GM19238 (cell line): ENCODE measurements around the gene MAFB.
"Not testable (repeated sequence)": the region's sequence is repeated elsewhere in the genome, so short reads cannot be mapped to it uniquely, and the experiment has no call there.

Experiments used
- DNase-seq: peaks from one replicate; pipeline ENCODE4 v3.0.0; 2011; ENCODE audit warnings: low spot score; ENCODE audit not compliant: insufficient read length

The MAFB gene

DNA sequence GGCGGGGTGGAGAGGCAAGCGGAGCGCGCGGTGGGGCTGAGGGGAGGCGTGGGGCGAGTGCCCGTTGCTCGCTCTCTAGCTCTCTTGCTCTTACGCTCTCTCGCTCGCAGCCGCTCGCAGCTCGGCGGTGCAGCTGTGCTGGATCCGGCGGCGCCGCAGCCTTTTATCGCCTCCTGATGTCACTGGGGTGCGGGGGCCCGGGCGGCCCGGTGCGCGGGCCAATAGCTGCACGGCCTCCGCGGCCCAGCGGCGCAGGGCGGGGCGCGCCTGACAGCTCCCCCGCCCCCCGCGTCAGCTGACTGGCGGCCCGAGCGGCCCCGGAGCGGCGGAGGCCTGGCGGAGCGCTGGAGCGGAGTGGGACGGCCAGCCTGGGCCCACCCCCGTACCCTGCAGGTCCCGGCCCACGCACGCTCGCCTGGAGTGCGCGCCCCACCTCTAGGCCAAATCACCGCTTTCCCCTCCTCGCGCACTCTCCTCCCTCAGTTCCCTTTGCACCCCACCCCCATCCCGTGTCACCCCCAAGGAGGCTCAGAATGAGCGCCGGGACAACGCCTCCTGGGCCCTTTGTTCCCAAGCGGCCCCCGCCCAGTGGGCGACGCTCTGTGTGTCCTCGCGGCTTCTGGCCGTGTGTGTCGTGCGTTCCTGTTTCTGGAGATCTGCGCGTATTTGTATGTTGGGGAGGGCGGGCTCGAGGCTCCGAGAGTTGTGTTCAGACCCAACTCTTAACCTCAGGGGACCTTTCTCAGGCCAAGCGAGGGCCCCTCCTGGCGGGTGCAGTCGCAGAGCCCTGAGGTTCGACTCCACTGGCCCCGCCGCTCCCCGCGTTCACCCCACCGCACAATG, at the start of gene MAFB:
Gene MAFB (minus strand): TSS at position 137 of the 843 bp plus-strand sequence. CDS start 386 bp downstream, outside the sequence.
- DNase-seq = no peak

DNA sequence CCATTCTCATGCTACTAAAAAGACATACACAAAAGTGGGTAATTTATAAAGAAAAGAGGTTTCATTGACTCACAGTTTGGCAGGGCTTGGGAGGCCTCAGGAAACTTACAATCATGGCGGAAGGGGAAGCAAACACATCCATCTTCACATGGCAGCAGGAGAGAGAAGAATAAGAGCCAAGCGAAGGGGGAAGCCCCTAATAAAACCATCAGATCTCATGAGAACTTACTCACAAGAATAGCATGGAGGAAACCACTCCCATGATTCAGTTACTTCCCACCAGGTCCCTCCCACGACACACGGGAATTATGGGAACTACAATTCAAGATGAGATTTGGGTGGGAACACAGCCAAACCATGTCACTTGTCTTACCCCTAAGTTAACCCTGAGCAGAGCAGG, 47.4 kb upstream of the MAFB start:
- DNase-seq = not testable (repeated sequence)

DNA sequence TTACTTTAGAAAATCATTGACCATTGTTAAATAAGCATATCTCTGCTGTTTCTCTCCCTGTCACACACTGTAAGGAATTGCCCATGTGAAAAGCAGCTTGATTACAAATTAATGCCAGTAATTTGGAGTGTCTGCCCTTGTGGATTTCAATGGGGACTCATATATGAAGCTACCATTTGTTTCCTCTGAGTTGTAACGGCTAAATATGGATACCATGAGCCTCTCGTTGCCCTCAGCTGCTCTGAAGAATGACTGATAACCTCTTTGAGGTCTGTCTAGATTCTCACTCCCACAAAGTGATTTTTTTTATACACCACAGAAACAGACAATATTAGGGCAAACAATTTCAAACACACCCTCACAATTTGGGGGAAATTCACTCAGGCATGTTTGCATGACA, 40.0 kb upstream of the MAFB start:
- no peak for DNase-seq

DNA sequence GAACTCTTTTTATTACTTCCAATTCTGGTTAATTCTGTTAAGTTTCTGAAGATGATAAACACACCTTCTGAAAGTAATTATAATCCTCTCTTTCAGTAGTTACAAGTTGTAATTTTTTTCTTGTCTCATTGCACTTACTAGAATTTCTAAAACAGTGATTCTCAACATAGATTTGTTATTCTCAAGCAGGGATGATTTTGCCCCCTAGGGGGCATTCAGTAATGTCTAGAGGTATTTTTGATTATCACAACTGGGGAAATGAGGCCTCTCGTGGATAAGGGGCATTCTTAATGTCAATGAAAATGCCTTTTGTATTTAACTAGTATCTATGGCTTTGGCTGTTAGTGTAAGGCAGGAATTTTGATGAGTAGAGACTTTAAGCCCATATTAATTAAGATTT, 39.4 kb upstream of the MAFB start:
- no peak for DNase-seq

DNA sequence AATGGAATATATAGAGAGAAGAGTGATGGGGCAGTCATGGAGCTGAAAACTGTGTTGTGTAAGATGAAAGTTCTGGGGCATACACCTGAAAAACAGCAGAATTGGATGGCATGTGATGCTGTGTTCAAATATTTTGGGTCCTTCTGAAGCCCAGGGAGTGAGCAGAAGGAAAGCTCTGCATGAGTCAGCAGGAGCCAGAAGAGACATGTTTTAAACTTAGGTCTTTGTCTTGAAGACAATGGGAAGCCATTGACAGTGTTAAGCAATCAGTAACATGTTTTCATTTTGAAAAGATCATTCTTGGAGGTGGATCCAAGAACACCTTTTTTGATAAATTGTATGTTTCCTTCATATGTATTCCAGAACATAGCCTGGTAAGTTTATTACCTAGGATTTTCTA, 38.9 kb upstream of the MAFB start:
- no peak for DNase-seq

DNA sequence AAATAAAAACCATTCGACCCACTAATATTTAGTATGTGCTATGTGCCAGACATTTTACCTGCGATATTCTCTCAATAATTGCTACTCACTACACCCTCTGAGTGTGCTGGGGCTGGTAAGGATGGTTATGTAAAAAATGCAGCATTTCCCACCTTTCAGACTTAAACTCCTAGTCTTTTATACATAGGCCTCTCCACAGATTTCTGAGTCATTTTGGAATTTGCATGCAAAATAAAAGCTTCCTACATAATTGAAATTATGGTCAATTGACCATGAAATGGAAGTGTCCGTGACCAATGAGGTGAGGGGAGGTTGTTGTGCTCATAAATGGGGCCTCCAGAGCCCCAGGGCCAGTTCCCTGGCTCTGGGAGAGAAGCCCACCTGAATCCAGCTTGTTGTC, 37.7 kb upstream of the MAFB start:
- DNase-seq = no peak

DNA sequence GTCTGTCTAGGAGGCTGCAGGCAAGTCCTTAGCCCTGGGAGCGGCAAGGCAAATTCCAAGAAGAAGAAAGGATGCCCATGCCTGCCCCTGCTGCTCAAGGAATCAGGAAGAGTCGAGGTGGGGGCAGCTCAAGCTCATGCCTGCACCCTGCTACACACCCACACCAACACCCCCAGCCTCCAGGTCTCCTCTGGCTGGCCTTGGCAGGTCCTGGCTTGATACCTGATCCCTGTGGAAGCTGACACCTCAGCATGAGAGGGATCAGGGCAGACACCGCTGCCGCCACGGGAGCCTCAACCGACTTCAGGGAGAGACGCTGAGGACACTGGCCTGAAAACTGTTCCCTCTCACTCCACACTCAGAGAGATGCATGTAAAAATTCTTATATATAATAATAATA, 35.5 kb upstream of the MAFB start:
- DNase-seq = no peak

DNA sequence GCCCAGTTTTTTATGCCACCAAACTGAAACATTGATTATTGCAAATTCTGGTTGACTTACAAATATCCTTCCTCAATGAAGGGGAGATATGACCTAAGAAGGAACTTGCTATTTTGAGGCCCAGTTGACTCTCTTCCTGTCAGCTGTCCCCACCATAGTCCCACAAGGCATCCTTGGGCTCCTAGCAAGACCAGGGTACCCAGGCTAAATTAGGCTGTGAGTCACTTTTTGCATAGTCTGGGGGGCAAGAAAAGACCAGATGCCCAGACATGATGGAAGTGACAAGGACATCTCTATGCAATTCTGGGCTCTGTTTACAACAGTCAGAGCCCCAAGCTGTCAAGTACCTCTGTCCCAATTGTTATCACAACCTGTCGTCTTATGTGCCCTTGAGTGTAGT, 31.8 kb upstream of the MAFB start:
- DNase-seq = no peak

DNA sequence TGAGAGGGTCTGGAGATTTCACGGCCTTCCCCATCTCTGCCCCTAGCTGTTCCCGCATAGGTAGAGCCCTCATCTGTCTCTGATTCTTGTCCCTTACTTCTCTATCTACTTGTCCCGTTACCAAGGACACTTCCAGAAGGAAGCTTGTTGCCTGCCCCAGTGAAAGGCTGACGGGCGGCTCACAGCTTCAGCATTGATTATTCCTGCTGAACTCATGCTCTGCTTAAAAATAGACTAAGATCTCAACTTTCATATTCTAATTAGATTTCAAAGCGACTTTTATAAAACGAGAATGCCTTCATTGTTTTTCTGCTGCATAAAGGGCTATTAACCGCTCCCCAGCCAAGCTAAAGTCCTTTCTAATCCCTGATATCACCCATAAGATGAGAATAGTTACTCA, 31.1 kb upstream of the MAFB start:
- DNase-seq = no peak

DNA sequence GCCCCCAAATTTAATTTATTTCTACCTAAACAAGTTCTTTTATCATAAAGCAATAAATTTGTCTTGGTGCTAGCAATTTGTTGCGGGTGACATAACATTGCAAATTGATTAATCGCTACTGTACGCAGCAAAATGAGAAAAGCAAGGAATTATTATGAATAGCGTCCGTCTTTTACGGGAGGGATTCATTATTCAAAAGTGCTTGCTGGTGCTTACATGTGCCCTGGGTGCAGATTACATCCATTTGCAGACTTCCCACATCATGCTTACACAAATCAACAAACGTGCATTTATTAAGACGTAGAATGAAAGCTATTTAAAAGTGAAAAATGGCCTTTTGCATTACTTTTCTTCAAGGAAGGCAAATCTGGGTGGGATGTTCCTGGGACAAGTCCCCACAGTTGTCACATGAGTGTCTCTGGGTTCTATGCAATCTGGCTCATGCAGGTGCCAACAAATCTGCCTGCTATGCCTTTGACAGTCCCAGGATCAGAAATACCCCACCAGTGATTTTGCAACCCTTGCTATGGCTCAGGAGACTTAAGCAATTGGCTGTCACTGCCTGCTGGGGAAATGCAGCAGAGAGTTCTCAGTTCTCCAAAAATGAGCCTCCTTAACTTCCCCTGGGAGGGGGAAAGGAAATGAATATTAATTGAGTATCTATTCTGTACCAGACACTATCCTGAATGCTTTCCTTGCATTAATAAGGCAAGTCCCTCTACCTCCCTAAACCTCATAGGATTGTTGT, 30.1 kb upstream of the MAFB start:
- no peak for DNase-seq

DNA sequence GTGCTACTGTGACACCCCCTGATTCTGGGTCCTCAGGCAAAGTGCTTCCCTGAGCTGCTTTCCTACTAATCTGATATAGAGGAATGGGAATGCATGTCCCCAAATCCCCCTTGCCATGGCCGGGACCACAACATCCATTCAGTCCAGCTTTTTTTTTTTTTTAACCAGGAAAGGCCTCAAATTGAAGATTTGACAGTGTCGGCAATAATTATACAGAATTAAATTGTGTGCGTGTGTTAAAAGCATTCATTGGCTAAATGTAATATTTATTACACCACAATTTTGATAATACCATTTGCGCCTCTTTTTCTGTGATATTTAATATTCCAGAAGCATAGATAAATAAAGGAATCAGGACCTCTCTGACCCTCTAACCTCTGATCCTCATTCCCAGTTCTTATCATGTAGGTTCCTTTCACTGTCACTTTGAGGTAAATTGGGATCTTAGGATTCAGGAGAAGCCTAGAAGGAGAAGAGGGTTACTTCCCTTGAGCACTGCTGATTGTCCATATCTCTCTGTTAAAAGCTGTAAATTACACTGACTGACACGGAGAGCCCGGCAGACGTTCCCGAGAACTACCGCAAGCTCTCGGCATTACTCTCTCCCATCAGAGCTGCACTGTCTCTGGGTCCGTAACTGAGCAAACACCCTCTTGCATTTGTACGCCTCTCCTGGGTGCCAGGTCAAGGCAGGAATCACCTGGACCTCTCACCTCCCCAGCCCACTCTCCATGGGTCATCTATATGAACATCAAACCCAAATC, 29.4 kb upstream of the MAFB start:
- DNase-seq = no peak

DNA sequence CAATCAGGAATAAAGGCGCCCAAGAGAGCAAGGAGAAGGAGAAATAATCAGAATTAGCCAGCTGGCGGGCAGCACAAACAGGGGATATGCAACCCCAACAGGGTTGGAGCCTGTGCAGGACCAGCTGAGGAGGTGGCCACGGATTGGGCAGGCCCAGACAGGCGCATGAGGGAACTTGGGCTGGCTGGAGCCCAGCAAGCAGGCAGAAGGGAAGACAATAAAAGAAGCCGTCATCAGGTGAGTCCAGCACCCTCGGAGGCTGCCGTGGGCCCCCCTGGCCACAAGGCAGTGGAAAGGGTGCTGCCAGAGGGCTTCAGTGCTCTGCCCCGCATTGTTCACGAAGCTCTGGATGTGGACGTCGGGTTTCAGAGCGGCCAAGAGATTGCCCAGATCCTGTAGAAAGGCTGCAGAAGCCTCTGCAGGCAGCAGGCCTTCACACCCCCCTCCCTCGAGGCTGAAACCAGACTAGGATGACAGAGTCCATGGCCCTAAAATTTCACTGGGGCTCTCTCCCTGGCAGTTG, 28.4 kb upstream of the MAFB start:
- DNase-seq = no peak

DNA sequence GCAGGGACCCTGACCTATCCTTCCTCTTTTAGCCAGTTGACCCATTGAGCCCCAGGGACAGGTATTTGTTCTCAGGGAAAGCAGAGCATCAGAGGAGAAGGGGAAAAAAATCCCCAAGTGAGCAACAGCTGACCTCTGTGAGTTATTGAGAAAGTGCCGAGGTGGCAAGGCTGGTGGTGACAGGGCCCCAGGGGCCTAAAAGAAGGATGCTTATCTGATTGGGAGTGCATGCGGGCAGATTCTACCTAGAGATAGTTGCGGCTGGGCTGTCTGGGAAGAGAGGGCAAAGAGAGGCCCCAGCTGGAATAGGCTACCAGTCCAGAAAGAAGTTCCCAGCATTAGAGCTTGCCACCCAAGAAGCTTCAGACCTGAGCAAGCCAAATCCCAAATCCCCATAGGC, 26.5 kb upstream of the MAFB start:
- no peak for DNase-seq

DNA sequence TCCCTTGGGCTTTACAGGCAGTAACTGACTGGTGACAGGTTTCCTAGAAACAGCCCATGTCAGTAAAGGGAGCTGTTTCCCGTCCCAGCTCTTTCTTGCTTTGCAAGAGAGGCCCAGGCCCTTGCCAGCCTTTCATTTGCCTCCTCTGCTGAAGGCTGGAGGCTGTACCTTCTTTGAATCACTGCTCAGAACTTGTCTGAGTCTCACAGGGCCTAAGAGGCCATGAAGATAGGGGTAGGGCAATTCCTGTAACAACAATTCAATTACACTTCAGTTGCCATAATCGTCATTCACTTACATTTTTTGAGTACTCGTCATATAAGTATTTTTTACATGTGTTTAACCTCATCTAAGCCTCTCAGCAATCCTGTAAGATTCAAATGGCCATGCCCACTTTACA, 25.9 kb upstream of the MAFB start:
- DNase-seq = no peak

DNA sequence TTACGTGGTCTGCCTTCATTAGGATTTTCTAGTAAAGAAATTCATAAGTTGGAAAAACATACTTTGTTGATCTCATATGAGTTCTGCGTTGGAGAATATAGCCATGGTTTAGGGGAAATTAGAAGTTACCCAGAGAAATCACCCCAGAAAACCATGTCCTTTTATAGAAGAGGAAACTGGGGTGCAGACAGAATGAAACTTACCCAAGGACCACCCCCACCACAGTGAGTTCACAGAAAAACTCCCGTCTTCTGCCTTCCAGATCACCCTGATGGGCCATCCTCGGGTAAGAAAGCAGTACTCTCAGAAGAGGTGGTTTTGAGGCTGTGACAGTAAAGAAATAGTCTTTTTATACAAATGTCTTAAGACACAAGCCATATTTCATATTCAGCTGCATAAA, 25.1 kb upstream of the MAFB start:
- no peak for DNase-seq

DNA sequence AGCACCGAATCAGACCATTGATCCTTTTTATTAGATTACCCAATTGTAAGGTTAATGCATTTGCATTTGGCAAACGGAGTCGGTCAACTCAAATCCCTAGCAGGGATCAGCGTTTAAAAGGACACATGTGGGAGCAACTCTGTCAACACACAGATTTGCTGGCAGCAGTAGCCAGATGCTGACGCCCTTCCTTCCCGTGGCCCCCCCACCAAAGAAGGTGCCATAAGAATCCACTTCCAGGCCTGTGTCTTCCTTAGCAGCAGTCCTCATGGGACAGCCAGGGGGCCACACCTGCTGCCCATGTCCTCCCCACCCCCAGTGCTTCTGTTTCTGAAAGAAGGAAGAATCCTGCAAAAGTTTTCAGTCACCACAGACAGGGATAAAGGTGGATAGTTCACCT, 24.5 kb upstream of the MAFB start:
- DNase-seq = no peak

DNA sequence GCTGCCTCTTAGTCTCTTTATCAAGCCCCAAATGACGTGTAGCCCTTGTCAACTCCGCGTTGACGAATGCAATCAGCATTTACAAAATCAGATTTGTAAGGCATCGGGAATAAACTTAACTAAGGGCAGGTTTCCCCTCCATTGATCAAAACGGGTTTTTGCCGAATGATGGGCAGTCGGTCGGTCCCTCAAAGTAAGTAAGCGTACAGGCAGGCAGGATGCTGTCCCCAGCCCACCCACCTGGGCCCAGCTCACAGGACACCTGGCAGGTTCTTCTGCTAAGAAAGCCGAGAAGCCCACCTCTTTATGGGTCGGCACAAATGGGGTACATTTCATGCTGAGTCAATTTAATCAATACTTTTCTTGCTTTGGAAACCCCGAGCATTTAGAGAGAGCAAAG, 22.0 kb upstream of the MAFB start:
- no peak for DNase-seq

DNA sequence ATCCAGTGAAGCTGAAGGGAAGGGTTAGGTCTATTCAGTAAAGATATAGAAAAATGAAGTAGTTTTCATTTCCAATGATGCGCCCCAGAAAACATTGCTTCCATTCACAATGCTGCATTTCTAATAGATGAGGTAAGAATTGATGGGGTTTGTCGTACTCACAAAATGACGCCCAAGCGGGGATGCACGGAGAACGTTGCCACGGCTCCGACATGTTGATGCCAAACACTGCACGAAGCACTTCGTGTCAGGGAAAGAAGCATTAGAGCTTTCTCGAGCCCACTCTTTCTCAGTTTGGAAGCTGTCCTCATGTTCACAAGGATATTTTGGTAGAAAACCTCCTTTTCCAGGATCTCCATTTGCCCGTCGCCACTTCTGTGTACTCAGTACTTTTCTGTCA, 21.6 kb upstream of the MAFB start:
- no peak for DNase-seq

DNA sequence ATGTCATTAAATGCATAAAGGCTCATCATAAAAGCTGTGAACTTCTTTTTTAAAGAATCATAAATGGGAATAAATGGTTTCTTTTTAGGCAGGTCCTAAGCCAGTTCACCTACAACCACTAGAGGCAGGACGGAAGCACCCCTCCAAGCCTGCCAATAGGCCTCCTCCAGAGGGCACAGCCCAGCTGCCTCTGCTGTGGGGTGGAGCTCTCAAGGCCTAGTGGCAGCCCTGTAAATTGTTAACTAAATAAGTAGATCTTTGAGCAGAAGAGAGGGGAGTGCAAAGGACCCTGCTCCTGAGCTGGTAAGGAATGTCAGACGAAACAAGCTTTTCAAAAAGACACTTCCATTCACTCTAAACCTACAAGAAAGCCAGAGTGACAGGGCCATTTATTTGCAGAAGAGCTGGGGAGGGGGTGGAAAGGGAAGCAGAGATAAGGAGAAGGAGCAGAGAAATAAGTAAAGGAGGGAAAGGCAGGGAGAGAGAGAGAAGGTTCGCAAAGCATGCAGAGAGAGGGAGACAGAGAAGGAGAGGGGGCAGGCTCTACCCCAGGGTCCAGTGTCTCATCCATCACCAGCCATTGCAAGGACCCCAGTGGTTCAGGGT, 18.0 kb upstream of the MAFB start:
- no peak for DNase-seq

DNA sequence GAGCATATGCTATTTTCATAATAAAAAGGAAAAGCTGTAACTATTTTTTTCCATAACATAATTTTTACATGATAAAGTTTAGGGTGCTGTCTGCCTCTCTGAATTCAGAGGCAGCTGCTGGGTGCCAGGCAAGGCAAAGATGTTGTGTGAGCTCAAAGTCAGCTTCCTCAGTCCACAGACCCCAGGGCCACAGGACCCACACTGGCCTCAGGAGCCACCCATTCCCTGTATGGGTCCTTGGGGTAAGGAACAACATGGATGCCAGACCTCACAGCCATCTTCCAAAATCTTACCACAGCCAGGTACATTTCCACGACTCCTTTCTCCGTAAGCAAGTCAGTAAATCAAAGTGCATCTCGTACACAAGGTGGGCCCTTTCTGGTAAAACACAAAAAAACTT, 16.4 kb upstream of the MAFB start:
- DNase-seq = no peak

DNA sequence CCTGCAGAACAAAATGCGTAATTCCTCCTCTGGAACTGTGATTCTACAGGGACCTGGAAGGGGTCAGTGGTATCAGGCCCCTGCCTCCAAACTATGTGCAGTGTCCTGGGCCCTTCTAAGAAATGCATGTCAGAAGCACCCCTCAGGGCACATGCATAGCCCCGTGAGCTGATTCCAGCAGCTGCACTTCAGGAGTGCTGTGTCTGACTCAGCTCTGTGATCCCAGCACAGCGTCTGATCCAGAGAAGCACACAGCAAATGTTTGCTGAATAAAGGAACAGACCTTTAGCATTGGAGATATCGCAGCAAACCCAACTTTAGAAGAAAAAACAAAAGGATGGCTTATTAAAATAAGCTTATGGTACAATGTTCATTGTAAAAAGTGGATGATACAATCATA, 15.8 kb upstream of the MAFB start:
- no peak for DNase-seq
